WERI-Rb-1 (cell line): ENCODE measurements around the gene AADACL4.

Experiments
- DNase-seq: peaks from one replicate; pipeline ENCODE4 v3.0.0-alpha.2; 2020
- H3K27ac ChIP-seq: fragments of 250-450 bp; sonication (Bioruptor Pico); 2 replicates; pipeline ENCODE4 v1.5.1; 2020; ENCODE audit warnings: mild to moderate bottlenecking, moderate library complexity
- H3K27me3 ChIP-seq: fragments of 250-450 bp; sonication (Bioruptor Pico); 2 replicates; pipeline ENCODE4 v1.5.1; 2021; ENCODE audit warnings: mild to moderate bottlenecking, low read depth, moderate library complexity; ENCODE audit not compliant: insufficient read depth, severe bottlenecking
- H3K36me3 ChIP-seq: fragments of 250-450 bp; sonication (Bioruptor Pico); 2 replicates; pipeline ENCODE4 v1.5.1; 2020; ENCODE audit warnings: mild to moderate bottlenecking, moderate library complexity
- H3K4me3 ChIP-seq: 2 replicates; pipeline ENCODE4 v1.5.1; 2011; ENCODE audit warnings: low read depth, mild to moderate bottlenecking, control low read depth, low read length
- H3K9me3 ChIP-seq: fragments of 250-450 bp; sonication (Bioruptor Pico); 2 replicates; pipeline ENCODE4 v1.5.1; 2021; ENCODE audit warnings: mild to moderate bottlenecking, moderate library complexity; ENCODE audit not compliant: severe bottlenecking
- CTCF ChIP-seq: IDR thresholded peaks from 2 replicates; pipeline ENCODE4 v1.5.1; 2011; ENCODE audit warnings: low read depth, mild to moderate bottlenecking, control low read depth, inconsistent platforms, low read length

Gene AADACL4

GRCh38 chr1:12634696-12635202 is 9.1 kb upstream of the AADACL4 start:
- Histone ChIP-seq H3K27ac (no peak overlapping the region), H3K9me3 (peaks cover 8% of the 10 kb centered on the region), H3K27me3 (peaks cover 62% of the 10 kb centered on the region), H3K4me3 (no peak overlapping the region), H3K36me3 (no peaks in the 10 kb centered on the region)
- no peak for DNase-seq
- no peak for TF ChIP-seq CTCF

- H3K27ac ChIP-seq: no peak overlapping the region
- TF ChIP-seq CTCF: no peak
Measured at GRCh38 chr1:12636098-12636950, 7.6 kb upstream of the AADACL4 start.

GRCh38 chr1:12637693-12638092 is 6.2 kb upstream of the AADACL4 start:
- Histone ChIP-seq H3K36me3 (no peaks in the 10 kb centered on the region), H3K27ac (no peak overlapping the region), H3K27me3 (peaks cover 52% of the 10 kb centered on the region), H3K4me3 (no peak overlapping the region), H3K9me3 (peaks cover 22% of the 10 kb centered on the region)
- TF ChIP-seq CTCF: no peak
- no peak for DNase-seq

More at GRCh38 chr1:12636098-12636950, 7.6 kb upstream of the AADACL4 start:
- Histone ChIP-seq H3K27me3 (peaks cover 55% of the 10 kb centered on the region), H3K36me3 (no peaks in the 10 kb centered on the region), H3K4me3 (no peak overlapping the region), H3K9me3 (peaks cover 20% of the 10 kb centered on the region)
- DNase-seq: no peak

- Histone ChIP-seq H3K36me3 (no peaks in the 10 kb centered on the region), H3K4me3 (no peak overlapping the region), H3K9me3 (peaks cover 22% of the 10 kb centered on the region), H3K27me3 (peaks cover 46% of the 10 kb centered on the region), H3K27ac (no peak overlapping the region)
- no peak for DNase-seq
- TF ChIP-seq CTCF: no peak
Measured at GRCh38 chr1:12640237-12640957, 3.5 kb upstream of the AADACL4 start.

GRCh38 chr1:12640958-12641272 is 3.0 kb upstream of the AADACL4 start:
- Histone ChIP-seq H3K9me3 (peaks cover 22% of the 10 kb centered on the region), H3K27me3 (peaks cover 49% of the 10 kb centered on the region), H3K4me3 (no peak overlapping the region), H3K27ac (no peak overlapping the region), H3K36me3 (no peaks in the 10 kb centered on the region)
- TF ChIP-seq CTCF: no peak
- DNase-seq: no peak
